Keratinocyte (primary cell): ENCODE measurements around the gene POP7. TPM values are rescaled to one million over a fixed set of nuclear protein-coding genes. Genes with fewer than 3 reads are reported as not detected.
"Not testable (repeated sequence)": the region's sequence is repeated elsewhere in the genome, so short reads cannot be mapped to it uniquely, and the experiment has no call there.

Experiments used
- DNase-seq: peaks from one replicate; pipeline ENCODE4 v3.0.0-alpha.2; 2011; ENCODE audit warnings: low read depth, missing footprints, low spot score
- FAIRE-seq: peaks from 2 replicates; lab custom pipeline; 2011; peaks lifted over from hg19 to GRCh38; lab: Jason Lieb, UNC
- H2AFZ ChIP-seq: 2 replicates; pipeline ENCODE4 v1.6.0; 2012; ENCODE audit warnings: low read length, control low read depth, inconsistent platforms; ENCODE audit not compliant: control insufficient read depth
- H3K27ac ChIP-seq: 2 replicates; pipeline ENCODE4 v1.5.1; 2011; ENCODE audit warnings: low read length; ENCODE audit not compliant: control insufficient read depth, insufficient read depth
- H3K27me3 ChIP-seq: 3 replicates; pipeline ENCODE4 v1.6.0; 2011; ENCODE audit warnings: low read length; ENCODE audit not compliant: control insufficient read depth, insufficient read depth; ENCODE audit errors: extremely low read depth
- H3K36me3 ChIP-seq, 2 experiments: 2 replicates in 1 of 2; 3 replicates in 1 of 2; pipeline ENCODE4 v1.5.1; 2011; ENCODE audit warnings: low read length in 2 of 2, mild to moderate bottlenecking in 1 of 2; ENCODE audit not compliant: control insufficient read depth in 2 of 2, insufficient read depth in 2 of 2; ENCODE audit errors: extremely low read depth in 1 of 2
- H3K4me1 ChIP-seq: 3 replicates; pipeline ENCODE4 v1.5.1; 2011; ENCODE audit warnings: low read length; ENCODE audit not compliant: control insufficient read depth, insufficient read depth; ENCODE audit errors: extremely low read depth
- H3K4me2 ChIP-seq: 3 replicates; pipeline ENCODE4 v1.6.0; 2011; ENCODE audit warnings: low read depth, low read length; ENCODE audit not compliant: control insufficient read depth, insufficient read depth; ENCODE audit errors: extremely low read depth
- H3K4me3 ChIP-seq, 3 experiments: fragments of 200-600 bp in 1 of 3; sonication (generic) in 1 of 3; 2 replicates in 2 of 3; 3 replicates in 1 of 3; pipeline ENCODE4 v1.5.1; 2011 to 2016; ENCODE audit warnings: low read length in 3 of 3, mild to moderate bottlenecking in 3 of 3, control low read depth in 2 of 3, inconsistent platforms in 1 of 3, low read depth in 1 of 3, mixed read lengths in 1 of 3, mixed run types in 1 of 3, moderate library complexity in 1 of 3; ENCODE audit not compliant: control insufficient read depth in 2 of 3, insufficient read depth in 2 of 3; ENCODE audit errors: extremely low read depth in 1 of 3
- H3K79me2 ChIP-seq: 2 replicates; pipeline ENCODE4 v1.6.0; 2012; ENCODE audit warnings: low read length; ENCODE audit not compliant: control insufficient read depth, insufficient read depth
- H3K9ac ChIP-seq: 3 replicates; pipeline ENCODE4 v1.6.0; 2011; ENCODE audit warnings: low read length; ENCODE audit not compliant: control insufficient read depth, insufficient read depth; ENCODE audit errors: extremely low read depth
- H3K9me1 ChIP-seq: 3 replicates; pipeline ENCODE4 v1.6.0; 2011; ENCODE audit warnings: low read length; ENCODE audit not compliant: control insufficient read depth, insufficient read depth; ENCODE audit errors: extremely low read depth
- H3K9me3 ChIP-seq: 2 replicates; pipeline ENCODE4 v1.5.1; 2012; ENCODE audit warnings: low read depth, low read length; ENCODE audit not compliant: control insufficient read depth
- H4K20me1 ChIP-seq: 3 replicates; pipeline ENCODE4 v1.6.0; 2011; ENCODE audit warnings: low read length; ENCODE audit not compliant: control insufficient read depth, insufficient read depth; ENCODE audit errors: extremely low read depth
- CTCF ChIP-seq, 3 experiments: IDR thresholded peaks in 1 of 3; conservative IDR thresholded peaks in 1 of 3; optimal IDR thresholded peaks in 1 of 3; 2 replicates in 2 of 3; 3 replicates in 1 of 3; pipeline versions ENCODE3 to v1.5.1; 2011; ENCODE audit warnings: low read length in 3 of 3, mild to moderate bottlenecking in 3 of 3, moderate library complexity in 2 of 3, control low read depth in 1 of 3, inconsistent platforms in 1 of 3; ENCODE audit not compliant: insufficient read depth in 2 of 3; ENCODE audit errors: extremely low read depth in 1 of 3
- EZH2 ChIP-seq: IDR thresholded peaks from one replicate; pipeline ENCODE4 v1.6.1; 2012; ENCODE audit warnings: inconsistent platforms, mild to moderate bottlenecking, low read length, moderate library complexity
- dilution Hi-C: fragments of 300-500 bp; cut with MboI; formaldehyde crosslinking; loops from one replicate; pipeline ENCODE4 v1.7.0; 2020; ENCODE audit warnings: low sequenced_read_pairs; ENCODE audit not compliant: extremely low pct_ligation_motif_present
- polyA plus RNA-seq, 5 experiments: library from polyadenylated mRNA; depleted of rRNA in 3 of 5; stranded (reverse) in 3 of 5; stranded (forward) in 1 of 5; unstranded in 1 of 5; fragments of >200 nt; gene quantifications; 1 replicate in 1 of 5; 2 replicates in 3 of 5; 3 replicates in 1 of 5; pipeline versions ENCODE4 v1.2.1 to v1.2.3, GENCODE V29; 2011 to 2012; ENCODE audit warnings: missing spikeins in 2 of 5, low read depth in 1 of 5, low replicate concordance in 1 of 5

Gene POP7
- polyA plus RNA-seq, 1 donor (not counting 4 experiments of a cell fraction or from before 2014, with no cell fraction given): 37.8 TPM

- Histone ChIP-seq H3K9me1 (no peaks in the 10 kb centered on the region), H3K27me3 (no peaks in the 10 kb centered on the region), H3K36me3 (no peaks in the 10 kb centered on the region), H3K4me1 (no peaks in the 10 kb centered on the region), H3K79me2 (no peaks in the 10 kb centered on the region), H3K9me3 (no peaks in the 10 kb centered on the region), H2AFZ (no peak overlapping the region), H3K9ac (no peak overlapping the region), H3K27ac (no peak overlapping the region), H4K20me1 (no peaks in the 10 kb centered on the region), H3K4me3 (no peak overlapping the region), H3K4me2 (no peak overlapping the region)
- no peak for TF ChIP-seq EZH2
- no peak for TF ChIP-seq CTCF (optimal IDR thresholded peaks at IDR 0.05 in 1 of 3, IDR thresholded peaks at IDR 0.05 in 1 of 3, conservative IDR thresholded peaks at IDR 0.05 in 1 of 3; ENCODE audit: extremely low read depth in 1 of 3, insufficient read depth in 2 of 3, low read length in 3 of 3)
- FAIRE-seq: no peak
- dilution Hi-C loops: no loop called here
- DNase-seq: no peak
Observed at GRCh38 chr7:100699018-100699417, 6.9 kb upstream of the POP7 start.

GRCh38 chr7:100701089-100701488 is 4.8 kb upstream of the POP7 start:
- H3K9me3 ChIP-seq, dilution Hi-C loops, H4K20me1 ChIP-seq, H3K79me2 ChIP-seq, H3K36me3 ChIP-seq, H3K9me1 ChIP-seq, H3K4me3 ChIP-seq, H3K4me2 ChIP-seq, H3K4me1 ChIP-seq, FAIRE-seq, DNase-seq, H3K9ac ChIP-seq, H3K27me3 ChIP-seq, H3K27ac ChIP-seq, H2AFZ ChIP-seq: not testable (repeated sequence)

- dilution Hi-C loops: no loop called here
- peak overlapping the region; percentile 96 for H2AFZ ChIP-seq
Observed at GRCh38 chr7:100705320-100705752, 585 bp upstream of the POP7 start.

More at GRCh38 chr7:100705320-100705752, 585 bp upstream of the POP7 start:
- no peaks in the 10 kb centered on the region for H3K9me1 ChIP-seq
- H3K79me2 ChIP-seq: peaks cover 21% of the 10 kb centered on the region
- H3K4me2 ChIP-seq: peak overlapping the region; percentile 83
- peaks cover 10% of the 10 kb centered on the region for H3K4me1 ChIP-seq
- no peak for FAIRE-seq
- peaks cover 0 to 12% of the 10 kb centered on the region in 2 experiments for H3K36me3 ChIP-seq
- peak overlapping the region; percentile 86 for H3K27ac ChIP-seq
- peak overlapping the region; percentile 58 to 95 (median 80) for H3K4me3 ChIP-seq
- peak overlapping the region; percentile 93 for H3K9ac ChIP-seq
- no peak for DNase-seq
- TF ChIP-seq CTCF (optimal IDR thresholded peaks at IDR 0.05 in 1 of 3, IDR thresholded peaks at IDR 0.05 in 1 of 3, conservative IDR thresholded peaks at IDR 0.05 in 1 of 3; ENCODE audit: extremely low read depth in 1 of 3, insufficient read depth in 2 of 3, low read length in 3 of 3) (peak; percentile 80 to 95 (median 92)), EZH2 (no peak)
- no peaks in the 10 kb centered on the region for H3K27me3 ChIP-seq
- H3K9me3 ChIP-seq: no peaks in the 10 kb centered on the region
- H4K20me1 ChIP-seq: no peaks in the 10 kb centered on the region
